HT-29 (cell line): ENCODE results near the gene PKN1. TPM values are rescaled to one million over a fixed set of nuclear protein-coding genes. Genes with fewer than 3 reads are reported as not detected.

Experiments used
- DNase-seq: peaks from one replicate; pipeline ENCODE4 v3.0.0-alpha.2; 2015; ENCODE audit warnings: low spot score
- total RNA-seq: library from RNA; depleted of rRNA; stranded (reverse); fragments of >200 nt; shearing (Covaris generic); gene quantifications from 2 replicates; pipeline ENCODE4 v1.2.3, GENCODE V29; 2014

The PKN1 gene
- total RNA-seq, 1 experiment from 2014 or later = 66.9 TPM

GRCh38 chr19:14406645-14407401, 26.3 kb upstream of the PKN1 start:
- no peak for DNase-seq

GRCh38 chr19:14407605-14408484, 25.3 kb upstream of the PKN1 start:
- DNase-seq = peak; percentile 46

GRCh38 chr19:14408491-14409145, 24.5 kb upstream of the PKN1 start:
- no peak for DNase-seq

- DNase-seq = no peak
Measured at GRCh38 chr19:14409146-14410023, 23.7 kb upstream of the PKN1 start.

GRCh38 chr19:14410091-14411051, 22.7 kb upstream of the PKN1 start:
- no peak for DNase-seq

GRCh38 chr19:14411161-14411937, 21.8 kb upstream of the PKN1 start:
- no peak for DNase-seq

GRCh38 chr19:14411938-14412245, 21.2 kb upstream of the PKN1 start:
- DNase-seq = no peak

GRCh38 chr19:14412324-14412995, 20.6 kb upstream of the PKN1 start:
- no peak for DNase-seq

GRCh38 chr19:14412996-14413692, 20.0 kb upstream of the PKN1 start:
- DNase-seq = no peak

- DNase-seq = no peak
Measured at GRCh38 chr19:14413693-14414181, 19.4 kb upstream of the PKN1 start.

GRCh38 chr19:14414926-14415690, 18.0 kb upstream of the PKN1 start:
- no peak for DNase-seq

- no peak for DNase-seq
Measured at GRCh38 chr19:14416817-14417231, 16.3 kb upstream of the PKN1 start.

- DNase-seq = no peak
Measured at GRCh38 chr19:14418856-14419105, 14.3 kb upstream of the PKN1 start.

- peak; percentile 96 for DNase-seq
Measured at GRCh38 chr19:14419106-14419813, 13.8 kb upstream of the PKN1 start, which contains the start of gene DDX39A. DDX39A (minus strand) TSS chr19:14419341; CDS start chr19:14413220, 6,121 bp downstream.

GRCh38 chr19:14425696-14426138, 7.4 kb upstream of the PKN1 start:
- no peak for DNase-seq

- no peak for DNase-seq
Measured at GRCh38 chr19:14427461-14427860, 5.6 kb upstream of the PKN1 start.
